GM23338 (cell line): ENCODE measurements around the gene UBTF. TPM values are rescaled to one million over a fixed set of nuclear protein-coding genes. Genes with fewer than 3 reads are reported as not detected.

Source experiments
- ATAC-seq: fragments of 200-7000 bp; cut with Tn5 transposase; 3 replicates; pipeline ENCODE4 v1.9.1; 2020
- DNase-seq: peaks from one replicate; pipeline ENCODE4 v3.0.0-alpha.2; 2015; ENCODE audit warnings: low spot score
- H2AFZ ChIP-seq: fragments of 200-600 bp; sonication (generic); 2 replicates; pipeline ENCODE4 v1.8.0; 2016; ENCODE audit warnings: antibody characterized with exemption, mild to moderate bottlenecking, moderate library complexity
- H3F3A ChIP-seq: fragments of 200-600 bp; sonication (generic); replicated peaks from 2 replicates; pipeline ENCODE4 v1.8.0; 2017; ENCODE audit warnings: antibody characterized with exemption, mixed run types, low read depth
- H3K27ac ChIP-seq: fragments of 200-600 bp; sonication (generic); 2 replicates; pipeline ENCODE4 v1.6.1; 2016; ENCODE audit warnings: low read depth
- H3K27me3 ChIP-seq: fragments of 200-600 bp; sonication (generic); 2 replicates; pipeline ENCODE4 v1.8.0; 2016; ENCODE audit warnings: mild to moderate bottlenecking, mixed run types, moderate library complexity; ENCODE audit not compliant: insufficient read depth
- H3K36me3 ChIP-seq: fragments of 200-600 bp; sonication (generic); 2 replicates; pipeline ENCODE4 v1.8.0; 2016; ENCODE audit warnings: mild to moderate bottlenecking; ENCODE audit not compliant: insufficient read depth
- H3K4me1 ChIP-seq: fragments of 200-600 bp; sonication (generic); 2 replicates; pipeline ENCODE4 v1.8.0; 2016; ENCODE audit warnings: mild to moderate bottlenecking, moderate library complexity; ENCODE audit not compliant: insufficient read depth
- H3K4me2 ChIP-seq: fragments of 200-600 bp; sonication (generic); 2 replicates; pipeline ENCODE4 v1.7.1; 2017; ENCODE audit warnings: mixed run types
- H3K4me3 ChIP-seq: fragments of 200-600 bp; sonication (generic); 2 replicates; pipeline ENCODE4 v1.6.1; 2016; ENCODE audit warnings: mixed run types
- H3K79me2 ChIP-seq: fragments of 200-600 bp; sonication (generic); replicated peaks from 2 replicates; pipeline ENCODE4 v1.8.0; 2017; ENCODE audit warnings: mild to moderate bottlenecking; ENCODE audit not compliant: insufficient read depth
- H3K9me2 ChIP-seq: fragments of 200-600 bp; sonication (generic); 2 replicates; pipeline ENCODE4 v1.8.0; 2017; ENCODE audit not compliant: insufficient read depth
- H4K20me1 ChIP-seq: fragments of 200-600 bp; sonication (generic); replicated peaks from 2 replicates; pipeline ENCODE4 v1.8.0; 2017; ENCODE audit warnings: mild to moderate bottlenecking; ENCODE audit not compliant: insufficient read depth
- H3K27ac Mint-ChIP-seq: 2 replicates; pipeline ENCODE4 v1.8.0; 2020; ENCODE audit warnings: inconsistent platforms, mild to moderate bottlenecking, moderate library complexity, mixed read lengths
- H3K27me3 Mint-ChIP-seq: 3 replicates; pipeline ENCODE4 v1.8.0; 2022; ENCODE audit warnings: low read depth, mild to moderate bottlenecking, moderate library complexity, mixed read lengths, inconsistent platforms; ENCODE audit not compliant: insufficient read depth, poor library complexity
- H3K36me3 Mint-ChIP-seq: 3 replicates; pipeline ENCODE4 v1.8.0; 2021; ENCODE audit warnings: low read depth, mild to moderate bottlenecking, inconsistent platforms, moderate library complexity, mixed read lengths
- H3K4me1 Mint-ChIP-seq: 3 replicates; pipeline ENCODE4 v1.8.0; 2020; ENCODE audit warnings: mild to moderate bottlenecking, inconsistent platforms, mixed read lengths
- H3K4me3 Mint-ChIP-seq: 3 replicates; pipeline ENCODE4 v1.8.0; 2021; ENCODE audit warnings: moderate library complexity, mild to moderate bottlenecking, inconsistent platforms, mixed read lengths
- H3K9me3 Mint-ChIP-seq: 3 replicates; pipeline ENCODE4 v1.8.0; 2020; ENCODE audit warnings: moderate library complexity, mild to moderate bottlenecking, inconsistent platforms, mixed read lengths
- CREB1 ChIP-seq: fragments of 250-450 bp; sonication (Bioruptor Pico); IDR thresholded peaks from 2 replicates; pipeline ENCODE4 v1.5.0; 2020; ENCODE audit warnings: low read depth, mild to moderate bottlenecking, moderate library complexity
- EZH2 ChIP-seq: fragments of 200-600 bp; sonication (generic); IDR thresholded peaks from one replicate; pipeline ENCODE4 v1.8.0; 2017; ENCODE audit warnings: antibody characterized with exemption, mild to moderate bottlenecking, low read depth; ENCODE audit not compliant: unreplicated experiment
- EZH2phosphoT487 ChIP-seq: fragments of 200-600 bp; sonication (generic); IDR thresholded peaks from one replicate; pipeline ENCODE4 v1.8.1; 2018; ENCODE audit warnings: antibody characterized with exemption; ENCODE audit not compliant: unreplicated experiment
- JUNB ChIP-seq: IDR thresholded peaks from one replicate; pipeline ENCODE4 v1.6.1; 2016; ENCODE audit warnings: antibody characterized with exemption; ENCODE audit not compliant: unreplicated experiment
- NANOG ChIP-seq: IDR thresholded peaks from 2 replicates; pipeline ENCODE4 v1.6.1; 2016; ENCODE audit warnings: antibody characterized with exemption, borderline replicate concordance
- POLR2AphosphoS5 ChIP-seq: IDR thresholded peaks from 2 replicates; pipeline ENCODE4 v1.6.1; 2016; ENCODE audit warnings: antibody characterized with exemption, low read depth
- STAT1 ChIP-seq: IDR thresholded peaks from one replicate; pipeline ENCODE4 v1.6.1; 2016; ENCODE audit warnings: antibody characterized with exemption; ENCODE audit not compliant: unreplicated experiment
- ZNF114 ChIP-seq: fragments of 250-450 bp; sonication (Bioruptor Pico); IDR thresholded peaks from 2 replicates; pipeline ENCODE4 v1.5.0; 2020; ENCODE audit warnings: mild to moderate bottlenecking, moderate library complexity
- ZNF331 ChIP-seq: fragments of 250-450 bp; sonication (Bioruptor Pico); IDR thresholded peaks from 2 replicates; pipeline ENCODE4 v1.5.0; 2020; ENCODE audit warnings: low read depth, mild to moderate bottlenecking, moderate library complexity
- polyA plus RNA-seq: library from polyadenylated mRNA; unstranded; fragments of >200 nt; fragmentation: Nextera tagmentation; extraction: Ambion mirVana; gene quantifications from 2 replicates; pipeline ENCODE4 v1.2.1, GENCODE V29; 2016
- total RNA-seq: library from RNA; depleted of rRNA; stranded (reverse); fragments of >200 nt; shearing (Covaris generic); gene quantifications from 2 replicates; pipeline ENCODE4 v1.2.3, GENCODE V29; 2014
- TF ChIP-seq, protein P1 (sequence below): IDR thresholded peaks from one replicate; pipeline ENCODE4 v1.6.1; 2018; ENCODE audit warnings: antibody characterized with exemption; ENCODE audit not compliant: unreplicated experiment
- TF ChIP-seq, protein P2 (sequence below), 2 experiments: fragments of 200-600 bp in 1 of 2; sonication (generic) in 1 of 2; conservative IDR thresholded peaks; 2 replicates each; pipeline versions ENCODE4 v1.5.1 to v1.6.1; 2016 to 2017; ENCODE audit warnings: antibody characterized with exemption in 2 of 2, low read depth in 2 of 2, mild to moderate bottlenecking in 2 of 2, moderate library complexity in 1 of 2
- TF ChIP-seq, protein P3 (sequence below): fragments of 250-450 bp; sonication (Bioruptor Pico); IDR thresholded peaks from 2 replicates; pipeline ENCODE4 v1.5.0; 2020; ENCODE audit warnings: mild to moderate bottlenecking, moderate library complexity
- TF ChIP-seq, protein P4 (sequence below): IDR thresholded peaks from 2 replicates; pipeline ENCODE4 v1.6.1; 2016; ENCODE audit warnings: antibody characterized with exemption

Gene UBTF
- total and polyA plus RNA-seq, 2 experiments from 2014 or later, result 29.9 to 62.2 TPM

DNA sequence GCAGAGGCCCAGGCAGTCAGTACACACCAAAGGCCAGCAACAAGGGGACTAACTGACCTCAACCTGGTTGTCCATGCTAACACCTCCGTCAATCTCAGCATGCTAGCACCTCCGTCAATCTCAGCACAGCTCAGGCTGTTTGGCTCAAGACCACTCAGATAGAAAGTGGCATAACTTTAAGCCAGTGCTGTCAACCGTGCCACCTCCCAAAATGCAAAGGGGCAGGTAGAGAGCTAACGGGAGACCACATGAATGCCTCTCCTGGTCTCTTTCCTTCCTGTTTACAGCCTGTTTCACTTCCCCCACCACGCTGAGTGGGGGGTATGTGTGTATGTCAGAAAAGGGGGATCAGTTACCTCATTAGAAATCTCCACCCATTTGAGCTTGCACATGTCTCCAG, 3.3 kb downstream of the UBTF start:
- H3K9me2 ChIP-seq, result no peaks in the 10 kb centered on the region
- H3K4me1 ChIP-seq, result peaks cover 6% of the 10 kb centered on the region; the same call in 1 of the 2 replicates
- peaks cover 20% of the 10 kb centered on the region; the same call in 1 of the 2 replicates for H3F3A ChIP-seq
- DNase-seq (no peak), ATAC-seq (no peak)
- no peak overlapping the region for H3K4me2 ChIP-seq
- no peak overlapping the region for H2AFZ ChIP-seq
- Mint-ChIP-seq H3K4me3 (no peak overlapping the region; the same call in 2 of the 3 replicates), H3K9me3 (no peaks in the 10 kb centered on the region), H3K36me3 (peaks cover 61% of the 10 kb centered on the region), H3K27me3 (peaks cover 23% of the 10 kb centered on the region), H3K4me1 (peaks cover 18% of the 10 kb centered on the region), H3K27ac (no peak overlapping the region)
- H3K4me3 ChIP-seq, result no peak overlapping the region
- H4K20me1 ChIP-seq, result no peaks in the 10 kb centered on the region; the same call in none of the 2 replicates
- no peak overlapping the region for H3K27ac ChIP-seq
- no peak for TF ChIP-seq EZH2
- TF ChIP-seq, protein P1, sequence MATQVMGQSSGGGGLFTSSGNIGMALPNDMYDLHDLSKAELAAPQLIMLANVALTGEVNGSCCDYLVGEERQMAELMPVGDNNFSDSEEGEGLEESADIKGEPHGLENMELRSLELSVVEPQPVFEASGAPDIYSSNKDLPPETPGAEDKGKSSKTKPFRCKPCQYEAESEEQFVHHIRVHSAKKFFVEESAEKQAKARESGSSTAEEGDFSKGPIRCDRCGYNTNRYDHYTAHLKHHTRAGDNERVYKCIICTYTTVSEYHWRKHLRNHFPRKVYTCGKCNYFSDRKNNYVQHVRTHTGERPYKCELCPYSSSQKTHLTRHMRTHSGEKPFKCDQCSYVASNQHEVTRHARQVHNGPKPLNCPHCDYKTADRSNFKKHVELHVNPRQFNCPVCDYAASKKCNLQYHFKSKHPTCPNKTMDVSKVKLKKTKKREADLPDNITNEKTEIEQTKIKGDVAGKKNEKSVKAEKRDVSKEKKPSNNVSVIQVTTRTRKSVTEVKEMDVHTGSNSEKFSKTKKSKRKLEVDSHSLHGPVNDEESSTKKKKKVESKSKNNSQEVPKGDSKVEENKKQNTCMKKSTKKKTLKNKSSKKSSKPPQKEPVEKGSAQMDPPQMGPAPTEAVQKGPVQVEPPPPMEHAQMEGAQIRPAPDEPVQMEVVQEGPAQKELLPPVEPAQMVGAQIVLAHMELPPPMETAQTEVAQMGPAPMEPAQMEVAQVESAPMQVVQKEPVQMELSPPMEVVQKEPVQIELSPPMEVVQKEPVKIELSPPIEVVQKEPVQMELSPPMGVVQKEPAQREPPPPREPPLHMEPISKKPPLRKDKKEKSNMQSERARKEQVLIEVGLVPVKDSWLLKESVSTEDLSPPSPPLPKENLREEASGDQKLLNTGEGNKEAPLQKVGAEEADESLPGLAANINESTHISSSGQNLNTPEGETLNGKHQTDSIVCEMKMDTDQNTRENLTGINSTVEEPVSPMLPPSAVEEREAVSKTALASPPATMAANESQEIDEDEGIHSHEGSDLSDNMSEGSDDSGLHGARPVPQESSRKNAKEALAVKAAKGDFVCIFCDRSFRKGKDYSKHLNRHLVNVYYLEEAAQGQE, result no peak
- TF ChIP-seq, protein P2, sequence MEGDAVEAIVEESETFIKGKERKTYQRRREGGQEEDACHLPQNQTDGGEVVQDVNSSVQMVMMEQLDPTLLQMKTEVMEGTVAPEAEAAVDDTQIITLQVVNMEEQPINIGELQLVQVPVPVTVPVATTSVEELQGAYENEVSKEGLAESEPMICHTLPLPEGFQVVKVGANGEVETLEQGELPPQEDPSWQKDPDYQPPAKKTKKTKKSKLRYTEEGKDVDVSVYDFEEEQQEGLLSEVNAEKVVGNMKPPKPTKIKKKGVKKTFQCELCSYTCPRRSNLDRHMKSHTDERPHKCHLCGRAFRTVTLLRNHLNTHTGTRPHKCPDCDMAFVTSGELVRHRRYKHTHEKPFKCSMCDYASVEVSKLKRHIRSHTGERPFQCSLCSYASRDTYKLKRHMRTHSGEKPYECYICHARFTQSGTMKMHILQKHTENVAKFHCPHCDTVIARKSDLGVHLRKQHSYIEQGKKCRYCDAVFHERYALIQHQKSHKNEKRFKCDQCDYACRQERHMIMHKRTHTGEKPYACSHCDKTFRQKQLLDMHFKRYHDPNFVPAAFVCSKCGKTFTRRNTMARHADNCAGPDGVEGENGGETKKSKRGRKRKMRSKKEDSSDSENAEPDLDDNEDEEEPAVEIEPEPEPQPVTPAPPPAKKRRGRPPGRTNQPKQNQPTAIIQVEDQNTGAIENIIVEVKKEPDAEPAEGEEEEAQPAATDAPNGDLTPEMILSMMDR (conservative IDR thresholded peaks at IDR 0.05; ENCODE audit: low read depth in 2 of 2), result no peak
- TF ChIP-seq, protein P3, sequence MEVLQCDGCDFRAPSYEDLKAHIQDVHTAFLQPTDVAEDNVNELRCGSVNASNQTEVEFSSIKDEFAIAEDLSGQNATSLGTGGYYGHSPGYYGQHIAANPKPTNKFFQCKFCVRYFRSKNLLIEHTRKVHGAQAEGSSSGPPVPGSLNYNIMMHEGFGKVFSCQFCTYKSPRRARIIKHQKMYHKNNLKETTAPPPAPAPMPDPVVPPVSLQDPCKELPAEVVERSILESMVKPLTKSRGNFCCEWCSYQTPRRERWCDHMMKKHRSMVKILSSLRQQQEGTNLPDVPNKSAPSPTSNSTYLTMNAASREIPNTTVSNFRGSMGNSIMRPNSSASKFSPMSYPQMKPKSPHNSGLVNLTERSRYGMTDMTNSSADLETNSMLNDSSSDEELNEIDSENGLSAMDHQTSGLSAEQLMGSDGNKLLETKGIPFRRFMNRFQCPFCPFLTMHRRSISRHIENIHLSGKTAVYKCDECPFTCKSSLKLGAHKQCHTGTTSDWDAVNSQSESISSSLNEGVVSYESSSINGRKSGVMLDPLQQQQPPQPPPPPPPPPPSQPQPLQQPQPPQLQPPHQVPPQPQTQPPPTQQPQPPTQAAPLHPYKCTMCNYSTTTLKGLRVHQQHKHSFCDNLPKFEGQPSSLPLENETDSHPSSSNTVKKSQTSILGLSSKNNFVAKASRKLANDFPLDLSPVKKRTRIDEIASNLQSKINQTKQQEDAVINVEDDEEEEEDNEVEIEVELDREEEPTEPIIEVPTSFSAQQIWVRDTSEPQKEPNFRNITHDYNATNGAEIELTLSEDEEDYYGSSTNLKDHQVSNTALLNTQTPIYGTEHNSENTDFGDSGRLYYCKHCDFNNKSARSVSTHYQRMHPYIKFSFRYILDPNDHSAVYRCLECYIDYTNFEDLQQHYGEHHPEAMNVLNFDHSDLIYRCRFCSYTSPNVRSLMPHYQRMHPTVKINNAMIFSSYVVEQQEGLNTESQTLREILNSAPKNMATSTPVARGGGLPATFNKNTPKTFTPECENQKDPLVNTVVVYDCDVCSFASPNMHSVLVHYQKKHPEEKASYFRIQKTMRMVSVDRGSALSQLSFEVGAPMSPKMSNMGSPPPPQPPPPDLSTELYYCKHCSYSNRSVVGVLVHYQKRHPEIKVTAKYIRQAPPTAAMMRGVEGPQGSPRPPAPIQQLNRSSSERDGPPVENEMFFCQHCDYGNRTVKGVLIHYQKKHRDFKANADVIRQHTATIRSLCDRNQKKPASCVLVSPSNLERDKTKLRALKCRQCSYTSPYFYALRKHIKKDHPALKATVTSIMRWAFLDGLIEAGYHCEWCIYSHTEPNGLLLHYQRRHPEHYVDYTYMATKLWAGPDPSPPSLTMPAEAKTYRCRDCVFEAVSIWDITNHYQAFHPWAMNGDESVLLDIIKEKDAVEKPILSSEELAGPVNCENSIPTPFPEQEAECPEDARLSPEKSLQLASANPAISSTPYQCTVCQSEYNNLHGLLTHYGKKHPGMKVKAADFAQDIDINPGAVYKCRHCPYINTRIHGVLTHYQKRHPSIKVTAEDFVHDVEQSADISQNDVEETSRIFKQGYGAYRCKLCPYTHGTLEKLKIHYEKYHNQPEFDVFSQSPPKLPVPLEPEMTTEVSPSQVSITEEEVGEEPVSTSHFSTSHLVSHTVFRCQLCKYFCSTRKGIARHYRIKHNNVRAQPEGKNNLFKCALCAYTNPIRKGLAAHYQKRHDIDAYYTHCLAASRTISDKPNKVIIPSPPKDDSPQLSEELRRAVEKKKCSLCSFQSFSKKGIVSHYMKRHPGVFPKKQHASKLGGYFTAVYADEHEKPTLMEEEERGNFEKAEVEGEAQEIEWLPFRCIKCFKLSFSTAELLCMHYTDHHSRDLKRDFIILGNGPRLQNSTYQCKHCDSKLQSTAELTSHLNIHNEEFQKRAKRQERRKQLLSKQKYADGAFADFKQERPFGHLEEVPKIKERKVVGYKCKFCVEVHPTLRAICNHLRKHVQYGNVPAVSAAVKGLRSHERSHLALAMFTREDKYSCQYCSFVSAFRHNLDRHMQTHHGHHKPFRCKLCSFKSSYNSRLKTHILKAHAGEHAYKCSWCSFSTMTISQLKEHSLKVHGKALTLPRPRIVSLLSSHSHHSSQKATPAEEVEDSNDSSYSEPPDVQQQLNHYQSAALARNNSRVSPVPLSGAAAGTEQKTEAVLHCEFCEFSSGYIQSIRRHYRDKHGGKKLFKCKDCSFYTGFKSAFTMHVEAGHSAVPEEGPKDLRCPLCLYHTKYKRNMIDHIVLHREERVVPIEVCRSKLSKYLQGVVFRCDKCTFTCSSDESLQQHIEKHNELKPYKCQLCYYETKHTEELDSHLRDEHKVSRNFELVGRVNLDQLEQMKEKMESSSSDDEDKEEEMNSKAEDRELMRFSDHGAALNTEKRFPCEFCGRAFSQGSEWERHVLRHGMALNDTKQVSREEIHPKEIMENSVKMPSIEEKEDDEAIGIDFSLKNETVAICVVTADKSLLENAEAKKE (CRISPR knock-in tag), result no peak
- no peak for TF ChIP-seq JUNB
- TF ChIP-seq POLR2AphosphoS5, result no peak
- TF ChIP-seq, protein P4, sequence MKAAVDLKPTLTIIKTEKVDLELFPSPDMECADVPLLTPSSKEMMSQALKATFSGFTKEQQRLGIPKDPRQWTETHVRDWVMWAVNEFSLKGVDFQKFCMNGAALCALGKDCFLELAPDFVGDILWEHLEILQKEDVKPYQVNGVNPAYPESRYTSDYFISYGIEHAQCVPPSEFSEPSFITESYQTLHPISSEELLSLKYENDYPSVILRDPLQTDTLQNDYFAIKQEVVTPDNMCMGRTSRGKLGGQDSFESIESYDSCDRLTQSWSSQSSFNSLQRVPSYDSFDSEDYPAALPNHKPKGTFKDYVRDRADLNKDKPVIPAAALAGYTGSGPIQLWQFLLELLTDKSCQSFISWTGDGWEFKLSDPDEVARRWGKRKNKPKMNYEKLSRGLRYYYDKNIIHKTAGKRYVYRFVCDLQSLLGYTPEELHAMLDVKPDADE, result no peak
- TF ChIP-seq ZNF331, result no peak
- no peak for TF ChIP-seq EZH2phosphoT487
- no peak for TF ChIP-seq ZNF114 (CRISPR knock-in tag)
- TF ChIP-seq STAT1, result no peak
- TF ChIP-seq NANOG, result no peak
- no peak for TF ChIP-seq CREB1 (CRISPR knock-in tag)
- H3K27me3 ChIP-seq, result no peaks in the 10 kb centered on the region
- H3K79me2 ChIP-seq, result peaks cover 24% of the 10 kb centered on the region
- peaks cover 15% of the 10 kb centered on the region for H3K36me3 ChIP-seq
